GM12878 (cell line): ENCODE measurements around the gene APOH. TPM values are rescaled to one million over a fixed set of nuclear protein-coding genes. Genes with fewer than 3 reads are reported as not detected.
A peak's percentile ranks its signal among the peaks of the same experiment; 100 is the strongest.

Experiments used
- HSF1 ChIP-seq: fragments of 150-350 bp; IDR thresholded peaks from 2 replicates; pipeline ENCODE4 v1.6.1; 2014; ENCODE audit warnings: mild to moderate bottlenecking, low read depth, low read length
- JUND ChIP-seq: IDR thresholded peaks from 2 replicates; pipeline ENCODE4 v1.6.1; 2012; ENCODE audit warnings: low read depth, mild to moderate bottlenecking, low read length, improper control_type of control experiment, moderate library complexity
- KAT2A ChIP-seq: conservative IDR thresholded peaks from 2 replicates; pipeline ENCODE4 v1.6.1; 2011; ENCODE audit warnings: low read depth, low read length; ENCODE audit not compliant: control insufficient read depth
- PAX5 ChIP-seq: IDR thresholded peaks from 2 replicates; pipeline ENCODE4 v1.6.1; 2011; ENCODE audit warnings: low read depth, low read length, borderline replicate concordance
- POLR2AphosphoS2 ChIP-seq: IDR thresholded peaks from 2 replicates; pipeline ENCODE4 v1.6.1; 2011; ENCODE audit warnings: low read depth, mild to moderate bottlenecking, low read length, improper control_type of control experiment, moderate library complexity
- POLR2AphosphoS5 ChIP-seq: IDR thresholded peaks from 2 replicates; pipeline ENCODE4 v1.6.1; 2011; ENCODE audit warnings: mild to moderate bottlenecking, low read length, inconsistent platforms
- RCOR1 ChIP-seq: conservative IDR thresholded peaks from 2 replicates; pipeline ENCODE4 v1.6.1; 2012; ENCODE audit warnings: low read depth, low read length, improper control_type of control experiment
- SMAD1 ChIP-seq: fragments of 450-650 bp; IDR thresholded peaks from 2 replicates; pipeline ENCODE4 v1.6.1; 2018; ENCODE audit warnings: mild to moderate bottlenecking, low read depth; ENCODE audit not compliant: partially characterized antibody
- SPI1 ChIP-seq: IDR thresholded peaks from 2 replicates; pipeline ENCODE4 v1.6.1; 2011; ENCODE audit warnings: low read depth, mild to moderate bottlenecking, low read length, moderate library complexity, borderline replicate concordance; ENCODE audit not compliant: insufficient read depth
- ZBTB40 ChIP-seq: fragments of 450-650 bp; IDR thresholded peaks from 2 replicates; pipeline ENCODE4 v1.6.1; 2016; ENCODE audit warnings: mild to moderate bottlenecking, moderate library complexity, borderline replicate concordance
- ZNF384 ChIP-seq: IDR thresholded peaks from 2 replicates; pipeline ENCODE4 v1.6.1; 2012; ENCODE audit warnings: low read depth, mild to moderate bottlenecking, low read length, improper control_type of control experiment, borderline replicate concordance
- ZZZ3 ChIP-seq: IDR thresholded peaks from 2 replicates; pipeline ENCODE4 v1.6.1; 2011; ENCODE audit warnings: low read depth; ENCODE audit not compliant: control insufficient read depth, insufficient read length
- polyA plus RNA-seq, 11 experiments: library from polyadenylated mRNA; depleted of rRNA in 4 of 11; unstranded in 6 of 11; stranded (reverse) in 5 of 11; fragments of >200 nt; fragmentation: Nextera tagmentation in 4 of 11; fragmentation: Illumina TruSeq in 1 of 11; extraction: Ambion mirVana in 4 of 11; extraction: Trizol in 1 of 11; gene quantifications; 1 replicate in 1 of 11; 2 replicates in 10 of 11; pipeline versions ENCODE4 v1.2.1 to v1.2.3, GENCODE V29; 2011 to 2016; ENCODE audit warnings: inconsistent platforms in 2 of 11, missing spikeins in 2 of 11, low read depth in 1 of 11
- total RNA-seq, 4 experiments: library from RNA; depleted of rRNA in 3 of 4; stranded (reverse); fragments of >200 nt in 3 of 4; fragmentation: Illumina TruSeq in 1 of 4; extraction: Trizol in 1 of 4; gene quantifications; 2 replicates each; pipeline versions ENCODE4 v1.2.1 to v1.2.3, GENCODE V29; 2013 to 2021
- TF ChIP-seq, protein P1 (sequence below): IDR thresholded peaks from 2 replicates; pipeline ENCODE4 v1.6.1; 2012; ENCODE audit warnings: improper control_type of control experiment, low read depth, low read length; ENCODE audit not compliant: insufficient replicate concordance
- TF ChIP-seq, protein P2 (sequence below): fragments of 150-350 bp; IDR thresholded peaks from 2 replicates; pipeline ENCODE4 v1.6.1; 2016; ENCODE audit warnings: low read depth, low read length

The APOH gene
- total and polyA plus RNA-seq, 10 of the 15 experiments (the other 5 are each of a cell fraction or from before 2014, with no cell fraction given): 1.8 TPM; not detected in 9

DNA sequence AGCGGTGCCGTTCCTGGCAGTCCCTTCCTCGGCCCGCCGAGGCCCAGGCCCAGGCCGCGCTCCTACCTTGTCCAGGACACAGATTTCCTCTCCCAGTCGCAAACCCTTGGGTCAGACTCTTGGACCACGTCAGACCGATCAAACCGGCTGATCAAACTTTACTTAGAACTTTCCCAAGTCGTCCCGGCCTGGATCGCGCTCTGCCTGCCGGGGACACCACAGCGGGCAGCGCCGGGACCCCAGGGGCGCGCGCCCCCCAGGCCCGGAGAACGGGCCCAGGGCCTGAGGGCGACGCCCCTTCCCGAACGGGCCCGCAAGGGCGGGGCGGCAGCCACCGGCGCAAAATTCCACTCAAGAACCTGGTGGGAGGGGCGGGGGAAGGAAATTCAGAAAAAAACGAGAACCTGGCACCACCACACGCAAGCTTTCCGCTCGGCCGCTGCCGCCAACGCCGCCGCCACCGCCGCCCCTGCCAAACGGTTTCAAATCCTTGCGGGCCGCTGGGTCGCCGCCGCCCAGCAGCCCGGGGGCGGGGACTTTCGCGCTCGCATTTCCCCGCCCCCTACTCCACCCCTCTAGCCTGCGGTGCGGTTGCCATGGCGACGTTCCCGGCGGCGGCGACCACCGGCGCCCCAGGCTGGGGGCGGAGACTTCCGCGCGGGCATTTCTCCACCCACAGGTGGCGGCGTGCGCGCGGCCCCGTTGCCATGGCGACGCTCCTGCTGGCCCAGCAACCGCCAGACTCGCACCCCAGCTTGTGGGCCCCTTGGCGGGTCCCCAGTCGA, 37.4 kb downstream of the APOH start, which contains the start of gene CEP112 (continued):
- peak; percentile 44 for TF ChIP-seq ZBTB40
- TF ChIP-seq POLR2AphosphoS2: no peak
- no peak for TF ChIP-seq JUND
- TF ChIP-seq SPI1: no peak
- TF ChIP-seq, protein P1, sequence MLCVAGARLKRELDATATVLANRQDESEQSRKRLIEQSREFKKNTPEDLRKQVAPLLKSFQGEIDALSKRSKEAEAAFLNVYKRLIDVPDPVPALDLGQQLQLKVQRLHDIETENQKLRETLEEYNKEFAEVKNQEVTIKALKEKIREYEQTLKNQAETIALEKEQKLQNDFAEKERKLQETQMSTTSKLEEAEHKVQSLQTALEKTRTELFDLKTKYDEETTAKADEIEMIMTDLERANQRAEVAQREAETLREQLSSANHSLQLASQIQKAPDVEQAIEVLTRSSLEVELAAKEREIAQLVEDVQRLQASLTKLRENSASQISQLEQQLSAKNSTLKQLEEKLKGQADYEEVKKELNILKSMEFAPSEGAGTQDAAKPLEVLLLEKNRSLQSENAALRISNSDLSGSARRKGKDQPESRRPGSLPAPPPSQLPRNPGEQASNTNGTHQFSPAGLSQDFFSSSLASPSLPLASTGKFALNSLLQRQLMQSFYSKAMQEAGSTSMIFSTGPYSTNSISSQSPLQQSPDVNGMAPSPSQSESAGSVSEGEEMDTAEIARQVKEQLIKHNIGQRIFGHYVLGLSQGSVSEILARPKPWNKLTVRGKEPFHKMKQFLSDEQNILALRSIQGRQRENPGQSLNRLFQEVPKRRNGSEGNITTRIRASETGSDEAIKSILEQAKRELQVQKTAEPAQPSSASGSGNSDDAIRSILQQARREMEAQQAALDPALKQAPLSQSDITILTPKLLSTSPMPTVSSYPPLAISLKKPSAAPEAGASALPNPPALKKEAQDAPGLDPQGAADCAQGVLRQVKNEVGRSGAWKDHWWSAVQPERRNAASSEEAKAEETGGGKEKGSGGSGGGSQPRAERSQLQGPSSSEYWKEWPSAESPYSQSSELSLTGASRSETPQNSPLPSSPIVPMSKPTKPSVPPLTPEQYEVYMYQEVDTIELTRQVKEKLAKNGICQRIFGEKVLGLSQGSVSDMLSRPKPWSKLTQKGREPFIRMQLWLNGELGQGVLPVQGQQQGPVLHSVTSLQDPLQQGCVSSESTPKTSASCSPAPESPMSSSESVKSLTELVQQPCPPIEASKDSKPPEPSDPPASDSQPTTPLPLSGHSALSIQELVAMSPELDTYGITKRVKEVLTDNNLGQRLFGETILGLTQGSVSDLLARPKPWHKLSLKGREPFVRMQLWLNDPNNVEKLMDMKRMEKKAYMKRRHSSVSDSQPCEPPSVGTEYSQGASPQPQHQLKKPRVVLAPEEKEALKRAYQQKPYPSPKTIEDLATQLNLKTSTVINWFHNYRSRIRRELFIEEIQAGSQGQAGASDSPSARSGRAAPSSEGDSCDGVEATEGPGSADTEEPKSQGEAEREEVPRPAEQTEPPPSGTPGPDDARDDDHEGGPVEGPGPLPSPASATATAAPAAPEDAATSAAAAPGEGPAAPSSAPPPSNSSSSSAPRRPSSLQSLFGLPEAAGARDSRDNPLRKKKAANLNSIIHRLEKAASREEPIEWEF: no peak
- no peak for TF ChIP-seq KAT2A
- TF ChIP-seq, protein P2, sequence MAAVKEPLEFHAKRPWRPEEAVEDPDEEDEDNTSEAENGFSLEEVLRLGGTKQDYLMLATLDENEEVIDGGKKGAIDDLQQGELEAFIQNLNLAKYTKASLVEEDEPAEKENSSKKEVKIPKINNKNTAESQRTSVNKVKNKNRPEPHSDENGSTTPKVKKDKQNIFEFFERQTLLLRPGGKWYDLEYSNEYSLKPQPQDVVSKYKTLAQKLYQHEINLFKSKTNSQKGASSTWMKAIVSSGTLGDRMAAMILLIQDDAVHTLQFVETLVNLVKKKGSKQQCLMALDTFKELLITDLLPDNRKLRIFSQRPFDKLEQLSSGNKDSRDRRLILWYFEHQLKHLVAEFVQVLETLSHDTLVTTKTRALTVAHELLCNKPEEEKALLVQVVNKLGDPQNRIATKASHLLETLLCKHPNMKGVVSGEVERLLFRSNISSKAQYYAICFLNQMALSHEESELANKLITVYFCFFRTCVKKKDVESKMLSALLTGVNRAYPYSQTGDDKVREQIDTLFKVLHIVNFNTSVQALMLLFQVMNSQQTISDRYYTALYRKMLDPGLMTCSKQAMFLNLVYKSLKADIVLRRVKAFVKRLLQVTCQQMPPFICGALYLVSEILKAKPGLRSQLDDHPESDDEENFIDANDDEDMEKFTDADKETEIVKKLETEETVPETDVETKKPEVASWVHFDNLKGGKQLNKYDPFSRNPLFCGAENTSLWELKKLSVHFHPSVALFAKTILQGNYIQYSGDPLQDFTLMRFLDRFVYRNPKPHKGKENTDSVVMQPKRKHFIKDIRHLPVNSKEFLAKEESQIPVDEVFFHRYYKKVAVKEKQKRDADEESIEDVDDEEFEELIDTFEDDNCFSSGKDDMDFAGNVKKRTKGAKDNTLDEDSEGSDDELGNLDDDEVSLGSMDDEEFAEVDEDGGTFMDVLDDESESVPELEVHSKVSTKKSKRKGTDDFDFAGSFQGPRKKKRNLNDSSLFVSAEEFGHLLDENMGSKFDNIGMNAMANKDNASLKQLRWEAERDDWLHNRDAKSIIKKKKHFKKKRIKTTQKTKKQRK: no peak
- no peak for TF ChIP-seq ZNF384
- TF ChIP-seq POLR2AphosphoS5: no peak
- TF ChIP-seq PAX5: peak; percentile 40; the same call in 1 of the 2 replicates
- no peak for TF ChIP-seq SMAD1
- TF ChIP-seq RCOR1: no peak
- TF ChIP-seq HSF1: no peak
- no peak for TF ChIP-seq ZZZ3
